HepG2 (cell line): ENCODE measurements around the gene LGALS1. TPM values are rescaled to one million over a fixed set of nuclear protein-coding genes. Genes with fewer than 3 reads are reported as not detected.

Experiments used
- CREBL2 ChIP-seq: sonication (generic); formaldehyde crosslinking; IDR thresholded peaks from 2 replicates; pipeline ENCODE4 v1.8.1; 2023; ENCODE audit warnings: missing genetic modification reagents, mild to moderate bottlenecking, borderline replicate concordance
- EEA1 ChIP-seq: sonication (generic); formaldehyde crosslinking; IDR thresholded peaks from 2 replicates; pipeline ENCODE4 v1.5.1; 2020; ENCODE audit warnings: mild to moderate bottlenecking, missing genetic modification reagents, borderline replicate concordance
- HNF1A ChIP-seq, 2 experiments: sonication (generic) in 1 of 2; formaldehyde crosslinking in 1 of 2; IDR thresholded peaks; 2 replicates each; pipeline versions ENCODE4 v1.4.0 to v1.6.1; 2016 to 2020; ENCODE audit warnings: borderline replicate concordance in 1 of 2, low read depth in 1 of 2, mild to moderate bottlenecking in 1 of 2, missing genetic modification reagents in 1 of 2
- HNRNPH1 ChIP-seq: fragments of 200-400 bp; formaldehyde crosslinking; optimal IDR thresholded peaks from 2 replicates; pipeline ENCODE3; 2017; ENCODE audit warnings: mild to moderate bottlenecking, low read depth, low read length
- KAT8 ChIP-seq: IDR thresholded peaks from 2 replicates; pipeline ENCODE4 v1.6.1; 2016; ENCODE audit warnings: missing genetic modification reagents, missing compliant biosample characterization
- KDM1A ChIP-seq: IDR thresholded peaks from 2 replicates; pipeline ENCODE4 v1.6.1; 2016; ENCODE audit warnings: missing compliant biosample characterization
- KDM5A ChIP-seq: fragments of 200-600 bp; sonication (generic); IDR thresholded peaks from 2 replicates; pipeline ENCODE4 v1.7.0; 2018; ENCODE audit warnings: antibody characterized with exemption, mild to moderate bottlenecking, low read length, borderline replicate concordance
- MXD1 ChIP-seq: sonication (generic); formaldehyde crosslinking; IDR thresholded peaks from 2 replicates; pipeline ENCODE4 v1.4.0; 2020; ENCODE audit warnings: mild to moderate bottlenecking, missing genetic modification reagents
- NRL ChIP-seq: sonication (generic); formaldehyde crosslinking; IDR thresholded peaks from 2 replicates; pipeline ENCODE4 v1.5.0; 2020; ENCODE audit warnings: missing genetic modification reagents, mild to moderate bottlenecking, moderate library complexity, borderline replicate concordance
- PAWR ChIP-seq: sonication (generic); formaldehyde crosslinking; IDR thresholded peaks from 2 replicates; pipeline ENCODE4 v1.4.0; 2020; ENCODE audit warnings: missing genetic modification reagents, mild to moderate bottlenecking, borderline replicate concordance
- PLSCR1 ChIP-seq: sonication (generic); formaldehyde crosslinking; IDR thresholded peaks from 2 replicates; pipeline ENCODE4 v1.5.0; 2020; ENCODE audit warnings: missing genetic modification reagents, mild to moderate bottlenecking, borderline replicate concordance
- TCF7 ChIP-seq: sonication (generic); IDR thresholded peaks from 2 replicates; pipeline ENCODE4 v1.6.1; 2016; ENCODE audit warnings: antibody characterized with exemption, low read depth
- ZBTB2 ChIP-seq: sonication (generic); formaldehyde crosslinking; IDR thresholded peaks from 2 replicates; pipeline ENCODE4 v1.8.0; 2022; ENCODE audit warnings: low read depth, missing genetic modification reagents
- ZFY ChIP-seq: sonication (generic); formaldehyde crosslinking; IDR thresholded peaks from 2 replicates; pipeline ENCODE4 v1.4.0; 2020; ENCODE audit warnings: missing genetic modification reagents
- ZNF280D ChIP-seq: sonication (generic); formaldehyde crosslinking; IDR thresholded peaks from 2 replicates; pipeline ENCODE4 v1.5.1; 2020; ENCODE audit warnings: mild to moderate bottlenecking, missing genetic modification reagents
- polyA plus RNA-seq, 8 experiments: library from polyadenylated mRNA; depleted of rRNA in 3 of 8; stranded (reverse) in 7 of 8; unstranded in 1 of 8; fragments of >200 nt; fragmentation: Illumina TruSeq in 4 of 8; extraction: Trizol in 4 of 8; gene quantifications; 2 replicates each; pipeline versions ENCODE4 v1.2.1 to v1.2.3, GENCODE V29; 2011 to 2016; ENCODE audit warnings: low read depth in 4 of 8, missing spikeins in 1 of 8, mixed read lengths in 1 of 8; ENCODE audit not compliant: insufficient read depth in 1 of 8
- total RNA-seq, 5 experiments: library from RNA; depleted of rRNA; stranded (reverse); fragments of >200 nt; fragmentation: Illumina TruSeq; extraction: Trizol; gene quantifications; 2 replicates each; pipeline ENCODE4 v1.2.3, GENCODE V29; 2016; ENCODE audit warnings: low read depth in 1 of 5

The LGALS1 gene
- total and polyA plus RNA-seq, 2 of the 13 experiments (the other 11 are each of a cell fraction or from before 2014, with no cell fraction given), result 103 to 858 TPM

GRCh38 chr22:37640591-37641560 is 34.6 kb upstream of the LGALS1 start (continued):
- TF ChIP-seq HNF1A (IDR thresholded peaks at IDR 0.05; ENCODE audit: low read depth) (no peak), HNF1A (CRISPR knock-in tag; IDR thresholded peaks at IDR 0.05; ENCODE audit: borderline replicate concordance) (no peak), TCF7 (no peak), MXD1 (CRISPR knock-in tag) (no peak), ZBTB2 (CRISPR knock-in tag) (no peak), HNRNPH1 (no peak), KDM5A (no peak), PAWR (no peak), NRL (no peak), ZFY (peak; percentile 26; the same call in 1 of the 2 replicates), KDM1A (CRISPR knock-in tag) (no peak), KAT8 (CRISPR knock-in tag) (no peak), CREBL2 (CRISPR knock-in tag) (no peak), PLSCR1 (CRISPR knock-in tag) (no peak), ZNF280D (no peak), EEA1 (CRISPR knock-in tag) (no peak)
